K562 (cell line): ENCODE results near the gene P2RY11. TPM values are rescaled to one million over a fixed set of nuclear protein-coding genes. Genes with fewer than 3 reads are reported as not detected.

Experiments used
- BRCA1 ChIP-seq, 2 experiments: fragments of 450-650 bp in 1 of 2; sonication (generic) in 1 of 2; formaldehyde crosslinking in 1 of 2; IDR thresholded peaks; 2 replicates each; pipeline versions ENCODE4 v1.5.0 to v1.6.1; 2017 to 2020; ENCODE audit warnings: mild to moderate bottlenecking in 1 of 2, missing genetic modification reagents in 1 of 2
- CHAMP1 ChIP-seq: fragments of 450-650 bp; IDR thresholded peaks from 2 replicates; pipeline ENCODE4 v1.6.1; 2016; ENCODE audit warnings: mild to moderate bottlenecking
- CLOCK ChIP-seq: fragments of 250-450 bp; sonication (Bioruptor Pico); IDR thresholded peaks from 2 replicates; pipeline ENCODE4 v1.4.0; 2020; ENCODE audit warnings: mild to moderate bottlenecking, moderate library complexity, borderline replicate concordance
- DIDO1 ChIP-seq: fragments of 450-650 bp; IDR thresholded peaks from 2 replicates; pipeline ENCODE4 v1.6.1; 2016; ENCODE audit warnings: low read depth, missing biosample characterization, missing genetic modification characterization
- E2F5 ChIP-seq: sonication (generic); formaldehyde crosslinking; IDR thresholded peaks from 2 replicates; pipeline ENCODE4 v1.8.0; 2022; ENCODE audit warnings: mild to moderate bottlenecking, missing genetic modification reagents
- ETS1 ChIP-seq: conservative IDR thresholded peaks from 2 replicates; pipeline ENCODE4 v1.6.1; 2011; ENCODE audit warnings: low read depth, mild to moderate bottlenecking, low read length; ENCODE audit not compliant: control insufficient read depth
- IFI16 ChIP-seq: fragments of 250-450 bp; sonication (Bioruptor Pico); IDR thresholded peaks from 2 replicates; pipeline ENCODE4 v2.1.2; 2022; ENCODE audit warnings: mild to moderate bottlenecking, inconsistent platforms
- ILF3 ChIP-seq: fragments of 450-650 bp; IDR thresholded peaks from 2 replicates; pipeline ENCODE4 v1.6.1; 2018; ENCODE audit warnings: antibody characterized with exemption, mild to moderate bottlenecking, moderate library complexity, borderline replicate concordance
- KDM5B ChIP-seq: fragments of 200-600 bp; sonication (generic); IDR thresholded peaks from 2 replicates; pipeline ENCODE4 v1.6.1; 2012; ENCODE audit warnings: low read depth, mild to moderate bottlenecking, moderate library complexity, low read length, control low read depth, inconsistent platforms; ENCODE audit not compliant: insufficient replicate concordance
- LCOR ChIP-seq: sonication (generic); formaldehyde crosslinking; IDR thresholded peaks from 2 replicates; pipeline ENCODE4 v1.8.0; 2022; ENCODE audit warnings: mild to moderate bottlenecking, missing genetic modification reagents
- LEF1 ChIP-seq: fragments of 450-650 bp; IDR thresholded peaks from 2 replicates; pipeline ENCODE4 v1.6.1; 2016; ENCODE audit warnings: mild to moderate bottlenecking
- MBD1 ChIP-seq: fragments of 250-450 bp; sonication (Bioruptor Pico); IDR thresholded peaks from 2 replicates; pipeline ENCODE4 v1.8.0; 2022; ENCODE audit warnings: inconsistent platforms
- NFATC3 ChIP-seq: fragments of 450-650 bp; IDR thresholded peaks from 2 replicates; pipeline ENCODE4 v1.6.1; 2017; ENCODE audit warnings: mild to moderate bottlenecking
- PPARD ChIP-seq: fragments of 250-450 bp; sonication (Bioruptor Pico); IDR thresholded peaks from 2 replicates; pipeline ENCODE4 v1.8.0; 2022; ENCODE audit warnings: inconsistent platforms, mild to moderate bottlenecking, moderate library complexity
- SAFB2 ChIP-seq: fragments of 200-400 bp; formaldehyde crosslinking; IDR thresholded peaks from 2 replicates; pipeline ENCODE4 v1.6.1; 2018; ENCODE audit warnings: borderline replicate concordance, low read length, low read depth, moderate library complexity; ENCODE audit not compliant: severe bottlenecking
- SMAD1 ChIP-seq: fragments of 150-350 bp; IDR thresholded peaks from 2 replicates; pipeline ENCODE4 v1.6.1; 2014; ENCODE audit warnings: low read length, low read depth; ENCODE audit not compliant: partially characterized antibody
- ZKSCAN8 ChIP-seq: fragments of 200-800 bp; sonication (Bioruptor generic); IDR thresholded peaks from 2 replicates; pipeline ENCODE4 v1.6.1; 2016; ENCODE audit warnings: missing genetic modification characterization, missing compliant biosample characterization
- polyA plus RNA-seq, 8 experiments: library from polyadenylated mRNA; depleted of rRNA in 4 of 8; stranded (reverse) in 5 of 8; unstranded in 3 of 8; fragments of >200 nt; fragmentation: Nextera tagmentation in 2 of 8; fragmentation: Illumina TruSeq in 1 of 8; extraction: Ambion mirVana in 2 of 8; extraction: Trizol in 1 of 8; gene quantifications; 2 replicates each; pipeline versions ENCODE4 v1.2.1 to v1.2.3, GENCODE V29; 2011 to 2014; ENCODE audit warnings: inconsistent platforms in 1 of 8, missing spikeins in 1 of 8
- total RNA-seq, 7 experiments: library from RNA; depleted of rRNA in 6 of 7; stranded (reverse); fragments of >200 nt in 6 of 7; fragmentation: Illumina TruSeq in 2 of 7; extraction: Trizol in 2 of 7; gene quantifications; 2 replicates each; pipeline versions ENCODE4 v1.2.1 to v1.2.3, GENCODE V29; 2011 to 2021; ENCODE audit warnings: low replicate concordance in 1 of 7

Gene P2RY11
- total and polyA plus RNA-seq, 9 of the 15 experiments (the other 6 are each of a cell fraction or from before 2014, with no cell fraction given): 0.03 to 10.1 (median 1.5) TPM

GRCh38 chr19:10112895-10113591 is 1.6 kb downstream of the P2RY11 start (continued):
- TF ChIP-seq CHAMP1: no peak
- no peak for TF ChIP-seq LEF1
- TF ChIP-seq LCOR (CRISPR knock-in tag): 0 out of 2 replicates have a peak, but pooled peaks have one; percentile 33
- TF ChIP-seq SMAD1: no peak
- peak; percentile 6; the same call in 1 of the 2 replicates for TF ChIP-seq ETS1
- TF ChIP-seq NFATC3: no peak
- no peak for TF ChIP-seq PPARD
- no peak for TF ChIP-seq CLOCK (CRISPR knock-in tag)
- TF ChIP-seq BRCA1 (IDR thresholded peaks at IDR 0.05): no peak
- TF ChIP-seq BRCA1 (CRISPR knock-in tag; IDR thresholded peaks at IDR 0.05): no peak
- peak; percentile 79; the same call in 1 of the 2 replicates for TF ChIP-seq ILF3
- no peak for TF ChIP-seq MBD1 (CRISPR knock-in tag)
- TF ChIP-seq SAFB2: no peak
- TF ChIP-seq IFI16 (CRISPR knock-in tag): no peak
- TF ChIP-seq DIDO1 (tag): no peak
- TF ChIP-seq E2F5 (CRISPR knock-in tag): 0 out of 2 replicates have a peak, but pooled peaks have one; percentile 23
- peak; percentile 37 for TF ChIP-seq KDM5B
- no peak for TF ChIP-seq ZKSCAN8 (CRISPR knock-in tag)
